Sigmoid colon (tissue), 4 donors: Measurements from ENCODE around the gene TUBGCP6.

Experiments
- EP300 ChIP-seq, 4 donors: sonication (generic); formaldehyde crosslinking; IDR thresholded peaks; one replicate each; pipeline ENCODE4 v1.6.1; 2017; ENCODE audit warnings: antibody characterized with exemption in 4 of 4
- POLR2A ChIP-seq, 2 donors: fragments of 450-650 bp; IDR thresholded peaks; one replicate each; pipeline ENCODE4 v1.6.1; 2016; ENCODE audit warnings: antibody characterized with exemption in 2 of 2, mild to moderate bottlenecking in 2 of 2, moderate library complexity in 2 of 2
- TF ChIP-seq, protein P1 (sequence below), 4 experiments: fragments of 450-650 bp in 3 of 4; fragments of 200-600 bp in 1 of 4; IDR thresholded peaks; one replicate each; pipeline ENCODE4 v1.5.1; 2016 to 2019; ENCODE audit warnings: antibody characterized with exemption in 4 of 4, mild to moderate bottlenecking in 3 of 4, moderate library complexity in 2 of 4

GRCh38 chr22:50287731-50288130 is 42.9 kb upstream of the TUBGCP6 start:
- TF ChIP-seq, protein P1, sequence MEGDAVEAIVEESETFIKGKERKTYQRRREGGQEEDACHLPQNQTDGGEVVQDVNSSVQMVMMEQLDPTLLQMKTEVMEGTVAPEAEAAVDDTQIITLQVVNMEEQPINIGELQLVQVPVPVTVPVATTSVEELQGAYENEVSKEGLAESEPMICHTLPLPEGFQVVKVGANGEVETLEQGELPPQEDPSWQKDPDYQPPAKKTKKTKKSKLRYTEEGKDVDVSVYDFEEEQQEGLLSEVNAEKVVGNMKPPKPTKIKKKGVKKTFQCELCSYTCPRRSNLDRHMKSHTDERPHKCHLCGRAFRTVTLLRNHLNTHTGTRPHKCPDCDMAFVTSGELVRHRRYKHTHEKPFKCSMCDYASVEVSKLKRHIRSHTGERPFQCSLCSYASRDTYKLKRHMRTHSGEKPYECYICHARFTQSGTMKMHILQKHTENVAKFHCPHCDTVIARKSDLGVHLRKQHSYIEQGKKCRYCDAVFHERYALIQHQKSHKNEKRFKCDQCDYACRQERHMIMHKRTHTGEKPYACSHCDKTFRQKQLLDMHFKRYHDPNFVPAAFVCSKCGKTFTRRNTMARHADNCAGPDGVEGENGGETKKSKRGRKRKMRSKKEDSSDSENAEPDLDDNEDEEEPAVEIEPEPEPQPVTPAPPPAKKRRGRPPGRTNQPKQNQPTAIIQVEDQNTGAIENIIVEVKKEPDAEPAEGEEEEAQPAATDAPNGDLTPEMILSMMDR (IDR thresholded peaks at IDR 0.05) = no peak
- TF ChIP-seq POLR2A (IDR thresholded peaks at IDR 0.05) (no peak), EP300 (IDR thresholded peaks at IDR 0.05) (no peak)
